ENCODE measurements around the gene SRF. TPM values are rescaled to one million over a fixed set of nuclear protein-coding genes. Genes with fewer than 3 reads are reported as not detected.

SRF gene
- total and polyA plus RNA-seq, 4 donors = 2.0 to 11.7 (median 7.1) TPM

DNA sequence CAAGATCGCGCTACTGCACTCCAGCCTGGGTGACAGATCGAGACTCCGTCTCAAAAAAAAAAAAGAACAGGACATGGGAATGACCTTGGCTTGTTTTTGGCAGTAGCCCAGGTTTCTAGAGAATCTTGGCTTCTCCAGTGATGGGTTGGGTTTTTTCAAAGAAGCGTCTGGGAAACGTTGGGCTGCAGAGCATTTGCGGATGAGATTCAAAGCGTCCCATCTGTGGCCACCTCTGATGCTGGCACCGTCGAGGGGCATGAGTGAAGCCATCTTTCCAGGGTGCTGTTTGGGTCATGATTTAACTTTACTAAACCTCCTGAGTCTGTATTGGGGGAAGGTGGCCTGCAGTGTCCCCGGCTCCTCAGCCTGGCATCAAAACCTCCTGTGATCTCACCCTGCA is 43.2 kb upstream of the SRF start:
- 71% methylated on average over 11 of the region's 11 CpGs for WGBS
- H3K27me3 ChIP-seq (ENCODE audit: control insufficient read depth in 4 of 4, insufficient read depth in 4 of 4, low read length in 3 of 4) = no peaks in the 10 kb centered on the region
- no peak overlapping the region for H3K27ac ChIP-seq (ENCODE audit: low read depth in 1 of 2, low read length in 2 of 2)
- H3K9ac ChIP-seq (ENCODE audit: low read depth in 1 of 2, low read length in 2 of 2) = no peak overlapping the region
- peaks cover 0 to 6% (median 0%) of the 10 kb centered on the region in 4 donors for H3K4me1 ChIP-seq (ENCODE audit: control insufficient read depth in 4 of 4, insufficient read depth in 4 of 4, low read length in 3 of 4)
- no peaks in the 10 kb centered on the region for H3K36me3 ChIP-seq (ENCODE audit: control insufficient read depth in 4 of 4, insufficient read depth in 3 of 4, low read depth in 1 of 4, low read length in 3 of 4)
- DNase-seq (ENCODE audit: low spot score) = no peak
- H3K4me3 ChIP-seq (ENCODE audit: low read depth in 1 of 3, low read length in 3 of 3) = no peak overlapping the region
- no peak for TF ChIP-seq HNF4A (conservative IDR thresholded peaks at IDR 0.05)
- H3K9me3 ChIP-seq (ENCODE audit: control insufficient read depth in 4 of 4, low read length in 3 of 4) = no peaks in the 10 kb centered on the region

DNA sequence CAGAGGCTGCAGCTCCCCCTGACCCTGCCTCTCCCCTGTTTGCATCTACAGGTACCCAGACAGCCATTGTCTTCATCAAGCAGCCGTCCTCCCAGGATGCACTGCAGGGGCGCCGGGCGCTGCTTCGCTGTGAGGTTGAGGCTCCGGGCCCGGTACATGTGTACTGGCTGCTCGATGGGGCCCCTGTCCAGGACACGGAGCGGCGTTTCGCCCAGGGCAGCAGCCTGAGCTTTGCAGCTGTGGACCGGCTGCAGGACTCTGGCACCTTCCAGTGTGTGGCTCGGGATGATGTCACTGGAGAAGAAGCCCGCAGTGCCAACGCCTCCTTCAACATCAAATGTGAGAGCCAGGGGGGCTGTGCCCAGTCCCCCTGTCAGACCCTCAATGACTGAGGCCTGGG is 42.1 kb upstream of the SRF start:
- no peaks in the 10 kb centered on the region for H3K9me3 ChIP-seq (ENCODE audit: control insufficient read depth in 4 of 4, low read length in 3 of 4)
- TF ChIP-seq RXRA (IDR thresholded peaks at IDR 0.05) = no peak
- TF ChIP-seq HNF4A (conservative IDR thresholded peaks at IDR 0.05) = no peak
- TF ChIP-seq, protein P1, sequence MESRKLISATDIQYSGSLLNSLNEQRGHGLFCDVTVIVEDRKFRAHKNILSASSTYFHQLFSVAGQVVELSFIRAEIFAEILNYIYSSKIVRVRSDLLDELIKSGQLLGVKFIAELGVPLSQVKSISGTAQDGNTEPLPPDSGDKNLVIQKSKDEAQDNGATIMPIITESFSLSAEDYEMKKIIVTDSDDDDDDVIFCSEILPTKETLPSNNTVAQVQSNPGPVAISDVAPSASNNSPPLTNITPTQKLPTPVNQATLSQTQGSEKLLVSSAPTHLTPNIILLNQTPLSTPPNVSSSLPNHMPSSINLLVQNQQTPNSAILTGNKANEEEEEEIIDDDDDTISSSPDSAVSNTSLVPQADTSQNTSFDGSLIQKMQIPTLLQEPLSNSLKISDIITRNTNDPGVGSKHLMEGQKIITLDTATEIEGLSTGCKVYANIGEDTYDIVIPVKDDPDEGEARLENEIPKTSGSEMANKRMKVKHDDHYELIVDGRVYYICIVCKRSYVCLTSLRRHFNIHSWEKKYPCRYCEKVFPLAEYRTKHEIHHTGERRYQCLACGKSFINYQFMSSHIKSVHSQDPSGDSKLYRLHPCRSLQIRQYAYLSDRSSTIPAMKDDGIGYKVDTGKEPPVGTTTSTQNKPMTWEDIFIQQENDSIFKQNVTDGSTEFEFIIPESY (IDR thresholded peaks at IDR 0.05) = no peak
- TF ChIP-seq, protein P2, sequence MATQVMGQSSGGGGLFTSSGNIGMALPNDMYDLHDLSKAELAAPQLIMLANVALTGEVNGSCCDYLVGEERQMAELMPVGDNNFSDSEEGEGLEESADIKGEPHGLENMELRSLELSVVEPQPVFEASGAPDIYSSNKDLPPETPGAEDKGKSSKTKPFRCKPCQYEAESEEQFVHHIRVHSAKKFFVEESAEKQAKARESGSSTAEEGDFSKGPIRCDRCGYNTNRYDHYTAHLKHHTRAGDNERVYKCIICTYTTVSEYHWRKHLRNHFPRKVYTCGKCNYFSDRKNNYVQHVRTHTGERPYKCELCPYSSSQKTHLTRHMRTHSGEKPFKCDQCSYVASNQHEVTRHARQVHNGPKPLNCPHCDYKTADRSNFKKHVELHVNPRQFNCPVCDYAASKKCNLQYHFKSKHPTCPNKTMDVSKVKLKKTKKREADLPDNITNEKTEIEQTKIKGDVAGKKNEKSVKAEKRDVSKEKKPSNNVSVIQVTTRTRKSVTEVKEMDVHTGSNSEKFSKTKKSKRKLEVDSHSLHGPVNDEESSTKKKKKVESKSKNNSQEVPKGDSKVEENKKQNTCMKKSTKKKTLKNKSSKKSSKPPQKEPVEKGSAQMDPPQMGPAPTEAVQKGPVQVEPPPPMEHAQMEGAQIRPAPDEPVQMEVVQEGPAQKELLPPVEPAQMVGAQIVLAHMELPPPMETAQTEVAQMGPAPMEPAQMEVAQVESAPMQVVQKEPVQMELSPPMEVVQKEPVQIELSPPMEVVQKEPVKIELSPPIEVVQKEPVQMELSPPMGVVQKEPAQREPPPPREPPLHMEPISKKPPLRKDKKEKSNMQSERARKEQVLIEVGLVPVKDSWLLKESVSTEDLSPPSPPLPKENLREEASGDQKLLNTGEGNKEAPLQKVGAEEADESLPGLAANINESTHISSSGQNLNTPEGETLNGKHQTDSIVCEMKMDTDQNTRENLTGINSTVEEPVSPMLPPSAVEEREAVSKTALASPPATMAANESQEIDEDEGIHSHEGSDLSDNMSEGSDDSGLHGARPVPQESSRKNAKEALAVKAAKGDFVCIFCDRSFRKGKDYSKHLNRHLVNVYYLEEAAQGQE (IDR thresholded peaks at IDR 0.05) = no peak
- no peak for TF ChIP-seq YY1 (IDR thresholded peaks at IDR 0.05)
- no peak for TF ChIP-seq GABPA (IDR thresholded peaks at IDR 0.05 in 1 of 2, conservative IDR thresholded peaks at IDR 0.05 in 1 of 2)
- no peak for TF ChIP-seq TAF1 (conservative IDR thresholded peaks at IDR 0.05)
- no peak for TF ChIP-seq NR2F2 (IDR thresholded peaks at IDR 0.05)
- TF ChIP-seq FOXA1 (IDR thresholded peaks at IDR 0.05) = no peak
- TF ChIP-seq, protein P3, sequence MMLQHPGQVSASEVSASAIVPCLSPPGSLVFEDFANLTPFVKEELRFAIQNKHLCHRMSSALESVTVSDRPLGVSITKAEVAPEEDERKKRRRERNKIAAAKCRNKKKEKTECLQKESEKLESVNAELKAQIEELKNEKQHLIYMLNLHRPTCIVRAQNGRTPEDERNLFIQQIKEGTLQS (IDR thresholded peaks at IDR 0.05) = no peak
- no peak for TF ChIP-seq EGR1 (IDR thresholded peaks at IDR 0.05; ENCODE audit: low read depth in 2 of 2)
- no peak for TF ChIP-seq SP1 (IDR thresholded peaks at IDR 0.05)
- TF ChIP-seq HNF4G (IDR thresholded peaks at IDR 0.05) = no peak
- H3K27me3 ChIP-seq (ENCODE audit: control insufficient read depth in 4 of 4, insufficient read depth in 4 of 4, low read length in 3 of 4) = no peaks in the 10 kb centered on the region
- no peak overlapping the region for H3K4me3 ChIP-seq (ENCODE audit: low read depth in 1 of 3, low read length in 3 of 3)
- no peak overlapping the region for H3K9ac ChIP-seq (ENCODE audit: low read depth in 1 of 2, low read length in 2 of 2)
- DNase-seq (ENCODE audit: low spot score) = no peak
- 89% methylated on average over 16 of the region's 16 CpGs for WGBS
- no peaks in the 10 kb centered on the region for H3K36me3 ChIP-seq (ENCODE audit: control insufficient read depth in 4 of 4, insufficient read depth in 3 of 4, low read depth in 1 of 4, low read length in 3 of 4)
- H3K4me1 ChIP-seq (ENCODE audit: control insufficient read depth in 4 of 4, insufficient read depth in 4 of 4, low read length in 3 of 4) = peaks cover 0 to 6% (median 0%) of the 10 kb centered on the region in 4 donors
- no peak overlapping the region for H3K27ac ChIP-seq (ENCODE audit: low read depth in 1 of 2, low read length in 2 of 2)

Measured in liver (tissue), 9 donors.